GM18519 (cell line): ENCODE results near the gene BCAR3.

Experiments
- ATAC-seq: cut with Tn5 transposase; IDR thresholded peaks from one replicate; pipeline ENCODE4 v1.9.1; 2021; ENCODE audit warnings: mild to moderate bottlenecking, moderate library complexity; ENCODE audit not compliant: unreplicated experiment, low FRiP score

Gene BCAR3

GRCh38 chr1:93648656-93649055 is 33.0 kb downstream of the BCAR3 start:
- no peak for ATAC-seq

DNA sequence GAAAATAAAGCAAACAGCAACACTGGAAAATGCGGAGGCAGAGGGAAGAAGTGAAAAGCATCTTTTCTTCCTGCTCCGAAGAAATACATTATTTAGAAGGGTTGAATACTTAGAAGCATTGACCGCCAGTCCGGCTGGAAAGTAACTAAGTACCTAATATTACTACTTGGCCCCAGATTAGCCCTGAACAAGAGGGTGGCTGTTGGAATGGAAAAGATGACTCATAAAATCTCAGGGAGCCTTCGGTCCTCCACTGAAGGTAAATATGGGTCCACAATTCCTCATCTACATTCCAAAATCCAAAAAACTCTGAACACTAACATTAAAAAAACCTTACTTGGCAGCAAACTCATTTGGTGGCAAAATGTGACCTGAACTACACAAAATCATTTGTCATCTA is 40.1 kb downstream of the BCAR3 start:
- ATAC-seq: no peak

DNA sequence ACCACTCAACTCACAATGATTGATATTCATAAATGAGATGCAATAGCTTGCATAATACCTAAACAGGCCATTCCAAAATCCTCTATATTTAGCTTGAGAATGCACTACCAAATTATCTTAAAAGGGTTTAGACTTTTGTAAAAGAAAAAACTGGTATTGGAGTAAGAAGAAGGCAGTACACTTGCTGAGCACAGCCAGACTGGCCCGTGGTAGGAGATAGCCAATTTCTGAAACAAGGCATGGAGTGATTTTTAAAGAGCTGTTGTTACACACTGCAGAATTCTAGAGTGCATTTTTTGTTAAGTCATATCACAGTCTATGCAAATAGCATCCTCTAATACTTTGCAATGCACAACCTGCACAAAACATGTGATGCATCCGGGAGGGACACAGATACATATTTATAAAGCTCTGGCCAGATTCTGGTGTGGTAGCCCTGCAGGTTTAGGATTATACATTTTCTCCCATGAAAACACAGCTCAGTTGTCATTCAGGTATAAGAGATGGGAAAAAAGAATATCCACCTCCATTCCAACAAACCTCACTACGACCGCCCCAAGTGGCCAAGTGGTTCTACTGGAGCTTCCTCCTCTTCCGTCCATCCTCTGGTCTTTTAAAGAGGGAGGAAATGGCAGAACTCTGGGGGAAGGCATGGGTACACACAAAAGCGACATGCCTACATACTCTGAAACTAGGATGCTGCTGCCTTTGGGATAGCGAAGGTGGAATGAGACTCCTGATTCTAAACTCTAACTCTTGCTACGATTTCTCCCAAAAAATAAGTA is 40.8 kb downstream of the BCAR3 start:
- no peak for ATAC-seq

GRCh38 chr1:93638981-93639380 is 42.7 kb downstream of the BCAR3 start:
- no peak for ATAC-seq

GRCh38 chr1:93638307-93638847 is 43.3 kb downstream of the BCAR3 start:
- no peak for ATAC-seq

DNA sequence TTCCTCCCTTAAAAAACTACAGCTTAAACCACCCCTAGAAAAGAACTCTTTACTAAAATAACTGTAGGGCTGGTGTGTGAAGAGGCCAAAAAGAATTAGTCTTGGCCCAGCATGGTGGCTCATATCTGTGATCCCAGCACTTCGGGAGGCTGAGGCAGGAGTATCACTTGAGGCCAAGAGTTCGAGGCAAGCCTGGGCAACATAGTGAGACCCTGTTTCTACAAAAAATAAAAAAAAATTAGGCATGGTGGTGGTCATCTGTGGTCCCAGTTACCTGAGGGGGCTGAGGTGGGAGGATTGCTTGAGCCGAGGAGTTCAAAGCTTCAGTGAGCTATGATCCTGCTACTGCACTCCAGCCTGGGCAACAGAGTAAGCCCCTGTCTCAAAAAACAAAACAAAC is 44.9 kb downstream of the BCAR3 start:
- ATAC-seq: no peak

DNA sequence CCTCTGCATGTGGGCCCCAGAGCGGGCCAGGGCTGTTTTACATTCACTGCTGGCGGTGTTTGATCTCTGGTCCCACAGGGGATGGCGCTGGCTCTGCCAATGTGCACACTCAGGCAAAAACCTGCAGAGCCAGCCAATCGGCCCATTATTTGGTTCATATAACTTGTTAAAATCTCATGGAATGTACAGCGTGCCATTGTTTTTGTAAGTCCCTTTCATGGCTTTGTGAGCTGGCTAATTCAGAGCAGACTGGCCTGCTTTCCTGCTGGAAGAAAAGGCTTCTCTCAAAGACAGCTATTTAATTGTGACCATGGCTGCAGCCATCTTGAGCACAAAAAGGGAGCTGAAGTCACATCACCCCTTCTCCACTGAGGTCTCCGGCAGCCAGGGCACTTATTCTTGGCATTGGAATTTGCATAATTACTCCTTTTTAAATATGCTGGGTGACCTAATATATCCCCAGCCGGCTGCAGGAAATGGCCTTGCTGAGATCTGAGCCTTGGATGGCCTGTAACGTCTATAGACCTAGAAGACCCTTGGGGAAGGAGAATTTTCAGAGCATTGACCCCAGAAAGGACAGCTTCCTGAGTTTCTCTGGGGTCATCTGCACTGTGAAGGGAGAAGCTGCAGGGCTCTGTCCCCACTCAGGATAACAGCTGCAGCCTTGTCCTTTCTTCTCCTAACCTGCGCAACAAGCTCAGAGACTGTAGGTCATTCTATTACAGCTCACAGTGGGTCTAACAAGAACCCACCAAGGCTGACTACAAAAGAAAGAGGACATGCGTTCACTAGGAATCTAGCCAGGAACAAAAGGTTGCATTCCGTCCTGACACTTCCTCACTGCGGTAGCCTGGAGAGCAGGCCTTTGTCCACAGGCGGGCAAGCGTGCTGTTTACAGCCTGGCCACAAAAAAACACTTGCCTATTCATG is 45.8 kb downstream of the BCAR3 start:
- ATAC-seq: no peak

DNA sequence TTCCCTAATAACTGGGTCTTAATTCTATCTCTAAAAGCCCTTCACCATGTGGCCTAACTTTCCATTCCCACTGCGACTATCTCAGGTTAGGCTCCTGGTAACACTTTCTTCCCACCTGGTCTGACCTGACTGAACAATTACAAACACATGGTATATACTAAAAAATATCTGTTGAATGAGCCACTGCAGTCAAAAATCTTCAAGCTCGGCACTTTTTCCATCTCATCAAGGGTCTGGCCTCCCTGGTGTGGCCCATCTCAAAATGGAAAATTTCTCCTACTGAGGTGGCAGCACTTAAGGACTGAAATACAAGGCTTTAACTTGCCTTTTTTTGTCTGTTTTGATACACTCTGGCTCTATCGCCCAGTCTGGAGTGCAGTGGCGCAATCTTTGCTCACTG is 48.3 kb downstream of the BCAR3 start:
- no peak for ATAC-seq

GRCh38 chr1:93631626-93632365 is 49.8 kb downstream of the BCAR3 start:
- no peak for ATAC-seq

GRCh38 chr1:93630168-93630567 is 51.5 kb downstream of the BCAR3 start:
- no peak for ATAC-seq

GRCh38 chr1:93629101-93630059 is 52.3 kb downstream of the BCAR3 start:
- no peak for ATAC-seq

- no peak for ATAC-seq
These were observed 53.0 kb downstream of the BCAR3 start for GRCh38 chr1:93628681-93629080.

GRCh38 chr1:93625582-93626327 is 55.9 kb downstream of the BCAR3 start:
- ATAC-seq: no peak

DNA sequence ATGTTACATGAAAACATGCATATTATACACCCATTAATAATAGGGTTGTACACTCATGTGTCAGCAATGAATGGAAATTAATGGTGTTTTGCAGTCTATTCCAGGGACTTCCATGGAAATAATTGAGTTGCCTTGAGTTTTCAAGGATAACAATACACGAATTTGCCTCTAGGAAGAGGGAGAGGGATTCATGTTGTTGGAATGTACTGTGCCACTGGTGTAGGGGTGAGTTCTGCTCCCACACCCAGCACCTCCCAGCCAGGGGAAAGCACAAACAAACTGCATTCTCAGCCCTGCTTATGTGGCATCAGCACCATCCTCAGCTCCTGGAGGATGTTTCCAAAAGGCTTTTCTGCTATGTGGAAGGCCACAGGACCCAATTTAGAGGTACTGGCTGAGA is 57.8 kb downstream of the BCAR3 start:
- ATAC-seq: no peak

DNA sequence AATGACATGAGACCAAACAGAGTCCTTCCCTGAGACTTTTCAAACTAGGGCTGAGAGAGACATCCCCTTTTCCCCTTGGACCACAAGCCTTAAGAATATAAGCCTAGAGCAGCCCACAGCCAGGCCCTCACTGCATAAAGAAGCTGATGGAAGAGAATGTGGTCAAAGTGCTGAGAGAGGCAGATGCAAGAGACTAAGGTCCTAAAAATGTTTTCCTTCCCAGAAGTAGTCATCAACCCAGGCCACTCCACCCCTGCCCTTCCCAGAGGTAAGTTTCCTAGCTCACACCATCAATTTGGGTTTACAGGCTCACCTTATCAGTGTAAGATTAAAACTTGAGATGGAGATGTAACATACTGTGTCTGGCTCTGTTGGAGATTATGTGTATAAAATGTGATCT is 58.2 kb downstream of the BCAR3 start:
- no peak for ATAC-seq

DNA sequence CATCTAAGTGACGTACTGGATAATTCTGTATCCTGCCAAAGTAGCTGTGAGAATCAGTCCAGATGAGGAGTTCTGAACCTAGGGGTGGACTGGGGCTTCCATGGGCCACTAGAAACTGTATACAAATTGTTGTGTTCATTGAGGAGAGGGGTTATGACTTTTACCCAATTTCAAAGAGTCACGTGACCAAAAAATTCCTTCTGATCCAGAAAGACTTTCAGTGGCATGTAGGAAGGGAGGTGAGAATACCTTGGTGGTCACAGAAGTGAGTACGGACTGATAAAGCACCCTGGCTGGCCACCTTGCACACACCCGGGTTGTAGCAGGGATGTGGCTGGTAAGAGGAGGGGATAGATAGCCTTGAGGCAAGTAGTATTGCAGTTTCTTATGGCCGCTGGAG is 60.4 kb downstream of the BCAR3 start:
- ATAC-seq: no peak

DNA sequence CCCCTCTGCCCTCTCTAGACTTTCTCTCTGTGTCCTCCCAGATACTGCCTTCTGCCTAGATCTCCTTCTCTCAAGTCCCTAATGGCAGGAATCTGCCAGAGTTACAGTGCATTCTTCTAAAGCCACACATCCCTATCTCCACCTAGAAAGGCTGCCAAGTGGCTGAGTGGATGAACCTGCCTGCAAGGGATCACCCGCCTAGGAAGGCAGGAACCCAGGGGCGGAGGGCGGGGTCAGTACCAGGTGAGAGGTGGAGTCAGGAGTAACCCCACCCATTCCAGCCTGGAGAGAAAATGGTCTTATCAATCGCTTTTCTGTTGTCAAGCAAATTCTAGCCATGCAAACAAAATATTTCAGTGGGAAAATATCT is 60.8 kb downstream of the BCAR3 start:
- no peak for ATAC-seq

- ATAC-seq: no peak
These were observed 61.3 kb downstream of the BCAR3 start for GRCh38 chr1:93620172-93620840.
